ENCODE results near the gene EBLN2. TPM values are rescaled to one million over a fixed set of nuclear protein-coding genes. Genes with fewer than 3 reads are reported as not detected.

EBLN2 gene
- total RNA-seq, 1 experiment from 2014 or later = 8.4 TPM

GRCh38 chr3:73049319-73049718, 12.1 kb upstream of the EBLN2 start:
- no peaks in the 10 kb centered on the region for H3K9me3 Mint-ChIP-seq (ENCODE audit: low read depth, unreplicated experiment)
- no peak for DNase-seq
- TF ChIP-seq CTCF (IDR thresholded peaks at IDR 0.05; ENCODE audit: unreplicated experiment) = no peak
- H3K36me3 Mint-ChIP-seq (ENCODE audit: insufficient read depth, unreplicated experiment) = peaks cover 27% of the 10 kb centered on the region
- CTCF ChIA-PET = no interaction called here
- intact Hi-C loops (cut with micrococcal nuclease; ENCODE audit: unreplicated experiment) = no loop called here
- H3K4me1 Mint-ChIP-seq (ENCODE audit: low read depth, unreplicated experiment) = peaks cover 8% of the 10 kb centered on the region
- no peaks in the 10 kb centered on the region for H3K27me3 Mint-ChIP-seq (ENCODE audit: unreplicated experiment)
- no peak overlapping the region for H3K27ac Mint-ChIP-seq (ENCODE audit: unreplicated experiment)
- no TSS peak for BruUV-seq (replicated peaks)
- no peak overlapping the region for H3K4me3 Mint-ChIP-seq (ENCODE audit: low read depth, unreplicated experiment)

- no TSS peak for BruUV-seq (replicated peaks)
- Mint-ChIP-seq H3K9me3 (ENCODE audit: low read depth, unreplicated experiment) (no peaks in the 10 kb centered on the region), H3K36me3 (ENCODE audit: insufficient read depth, unreplicated experiment) (peaks cover 19% of the 10 kb centered on the region), H3K27ac (ENCODE audit: unreplicated experiment) (no peak overlapping the region), H3K4me3 (ENCODE audit: low read depth, unreplicated experiment) (no peak overlapping the region), H3K27me3 (ENCODE audit: unreplicated experiment) (no peaks in the 10 kb centered on the region), H3K4me1 (ENCODE audit: low read depth, unreplicated experiment) (peaks cover 8% of the 10 kb centered on the region)
- DNase-seq = no peak
- no peak for TF ChIP-seq CTCF (IDR thresholded peaks at IDR 0.05; ENCODE audit: unreplicated experiment)
- CTCF ChIA-PET = interaction anchor here (0.5 kb wide), 2 partner anchors 66 to 1207 kb away, joined by 3 to 4 read pairs; no protein-coding TSS in a partner anchor
- intact Hi-C loops (cut with micrococcal nuclease; ENCODE audit: unreplicated experiment) = no loop called here
These were observed 8.6 kb upstream of the EBLN2 start for GRCh38 chr3:73052857-73053256.

GRCh38 chr3:73055583-73055982, 5.9 kb upstream of the EBLN2 start:
- Mint-ChIP-seq H3K27ac (ENCODE audit: unreplicated experiment) (peak overlapping the region; percentile 68), H3K4me3 (ENCODE audit: low read depth, unreplicated experiment) (peak overlapping the region; percentile 39), H3K4me1 (ENCODE audit: low read depth, unreplicated experiment) (peaks cover 8% of the 10 kb centered on the region), H3K27me3 (ENCODE audit: unreplicated experiment) (no peaks in the 10 kb centered on the region), H3K9me3 (ENCODE audit: low read depth, unreplicated experiment) (no peaks in the 10 kb centered on the region), H3K36me3 (ENCODE audit: insufficient read depth, unreplicated experiment) (peaks cover 29% of the 10 kb centered on the region)
- peak; percentile 7 for DNase-seq
- no peak for TF ChIP-seq CTCF (IDR thresholded peaks at IDR 0.05; ENCODE audit: unreplicated experiment)
- CTCF ChIA-PET = interaction anchor here (0.6 to 1.9 kb wide), 6 partner anchors 9 to 208 kb away, joined by 3 to 12 read pairs (median 8); partner anchors contain the start of genes PPP4R2 and SHQ1
- intact Hi-C loops (cut with micrococcal nuclease; ENCODE audit: unreplicated experiment) = loop anchor here (5.0 kb wide), 2 partner anchors 33 to 58 kb away; partner anchors contain the start of gene PPP4R2
- no TSS peak for BruUV-seq (replicated peaks)

GRCh38 chr3:73056014-73056844, 5.2 kb upstream of the EBLN2 start:
- Mint-ChIP-seq H3K4me1 (ENCODE audit: low read depth, unreplicated experiment) (peaks cover 8% of the 10 kb centered on the region), H3K27ac (ENCODE audit: unreplicated experiment) (peak overlapping the region; percentile 68), H3K9me3 (ENCODE audit: low read depth, unreplicated experiment) (no peaks in the 10 kb centered on the region), H3K27me3 (ENCODE audit: unreplicated experiment) (no peaks in the 10 kb centered on the region), H3K4me3 (ENCODE audit: low read depth, unreplicated experiment) (no peak overlapping the region), H3K36me3 (ENCODE audit: insufficient read depth, unreplicated experiment) (peaks cover 23% of the 10 kb centered on the region)
- no TSS peak for BruUV-seq (replicated peaks)
- CTCF ChIA-PET = interaction anchor here (0.5 to 1.9 kb wide), 10 partner anchors 10 to 208 kb away, joined by 3 to 12 read pairs (median 4); partner anchors contain the start of genes PPP4R2 and SHQ1
- DNase-seq = no peak
- intact Hi-C loops (cut with micrococcal nuclease; ENCODE audit: unreplicated experiment) = loop anchor here (1.0 to 5.0 kb wide), 3 partner anchors 34 to 117 kb away; partner anchors contain the start of gene PPP4R2
- no peak for TF ChIP-seq CTCF (IDR thresholded peaks at IDR 0.05; ENCODE audit: unreplicated experiment)
